Epithelial cell of proximal tubule (primary cell): ENCODE measurements around the gene CASS4. TPM values are rescaled to one million over a fixed set of nuclear protein-coding genes. Genes with fewer than 3 reads are reported as not detected.

Experiments
- DNase-seq: peaks from one replicate; pipeline ENCODE4 v3.0.0-alpha.2; 2011; ENCODE audit warnings: low read depth
- H3K4me3 ChIP-seq: 2 replicates; pipeline ENCODE4 v1.5.1; 2011; ENCODE audit warnings: low read depth, mild to moderate bottlenecking, low read length
- CTCF ChIP-seq: conservative IDR thresholded peaks from 2 replicates; pipeline ENCODE4 v1.5.1; 2012; ENCODE audit warnings: low read depth, mild to moderate bottlenecking, low read length
- total RNA-seq: library from RNA; depleted of rRNA; stranded (reverse); fragments of >200 nt; gene quantifications from 2 replicates; pipeline ENCODE4 v1.2.3, GENCODE V29; 2015

CASS4 gene
- total RNA-seq, 1 donor from 2014 or later: under 0.01 TPM

GRCh38 chr20:56449459-56449858 is 37.4 kb downstream of the CASS4 start:
- TF ChIP-seq CTCF: no peak
- DNase-seq: no peak
- no peak overlapping the region for H3K4me3 ChIP-seq

DNA sequence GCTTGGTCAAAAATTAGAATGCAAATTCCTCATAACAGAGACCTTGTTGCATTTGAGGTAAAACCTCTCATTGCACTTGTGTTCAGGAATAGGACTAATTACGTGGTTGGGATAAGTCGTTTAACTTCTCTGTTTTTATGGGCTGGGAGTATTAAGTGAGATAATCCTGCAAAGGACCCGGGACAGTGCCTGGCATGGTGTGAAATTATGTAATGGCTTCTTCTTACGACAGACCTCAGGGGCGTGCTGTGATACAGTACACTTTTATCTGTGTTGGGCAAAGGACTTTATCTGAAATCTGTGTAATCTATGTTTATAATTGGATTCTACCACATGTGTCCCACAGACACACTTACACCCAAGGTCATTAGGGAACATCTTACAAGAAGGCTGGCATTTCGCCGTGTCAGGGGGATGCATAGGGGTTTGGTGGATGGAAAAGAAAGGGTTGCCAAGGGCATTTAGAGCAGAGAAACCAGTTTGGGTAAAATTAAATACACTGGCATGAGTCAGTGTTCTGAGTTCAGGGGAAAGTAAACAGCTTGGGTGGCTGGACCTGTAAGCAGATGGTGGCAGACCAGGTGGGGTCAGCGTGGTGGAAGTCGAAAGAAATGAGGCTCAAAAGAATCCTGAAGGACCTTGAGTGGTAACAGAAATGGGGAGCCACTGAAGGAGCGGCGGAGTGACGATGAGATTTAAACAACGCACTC is 39.2 kb downstream of the CASS4 start:
- no peak overlapping the region for H3K4me3 ChIP-seq
- no peak for TF ChIP-seq CTCF
- no peak for DNase-seq

DNA sequence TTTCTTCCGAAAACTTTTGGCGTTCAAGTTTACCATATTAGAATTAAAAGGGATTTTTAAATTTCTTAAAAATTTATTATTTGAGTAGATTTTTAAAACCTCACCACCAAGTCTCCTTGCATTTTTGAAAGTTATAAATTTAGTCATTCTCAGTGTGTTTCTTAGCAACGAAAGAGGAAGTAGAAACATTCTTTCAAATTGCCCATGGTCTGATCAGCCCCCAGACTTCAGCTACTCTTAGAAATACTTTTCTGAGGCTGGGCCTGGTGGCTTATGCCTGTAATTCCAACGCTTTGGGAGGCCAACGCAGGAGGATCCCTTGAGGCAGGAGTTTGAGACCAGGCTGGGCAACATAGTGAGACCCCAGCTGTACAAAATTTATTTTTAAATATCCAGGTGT is 41.3 kb downstream of the CASS4 start:
- no peak for DNase-seq
- no peak overlapping the region for H3K4me3 ChIP-seq
- TF ChIP-seq CTCF: no peak

DNA sequence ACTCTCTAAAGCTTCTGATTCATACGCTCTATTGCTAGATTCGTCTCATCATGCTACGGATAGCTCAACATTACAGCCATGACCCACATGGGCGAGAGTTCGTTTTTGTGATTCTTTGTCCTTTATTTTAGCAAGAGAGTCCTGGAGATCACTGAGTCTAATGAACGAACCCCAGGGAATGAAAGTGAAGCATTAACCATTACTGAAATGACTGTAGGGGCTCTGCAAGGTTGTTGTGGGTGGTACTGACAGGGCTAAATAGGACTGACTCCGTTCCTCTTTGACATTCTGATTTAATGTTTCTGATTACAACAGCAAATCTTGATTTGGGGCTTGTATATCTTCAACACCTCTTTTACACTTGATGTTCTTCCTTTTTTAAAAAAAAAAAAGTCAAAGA is 42.7 kb downstream of the CASS4 start:
- no peak for TF ChIP-seq CTCF
- no peak overlapping the region for H3K4me3 ChIP-seq
- DNase-seq: no peak

DNA sequence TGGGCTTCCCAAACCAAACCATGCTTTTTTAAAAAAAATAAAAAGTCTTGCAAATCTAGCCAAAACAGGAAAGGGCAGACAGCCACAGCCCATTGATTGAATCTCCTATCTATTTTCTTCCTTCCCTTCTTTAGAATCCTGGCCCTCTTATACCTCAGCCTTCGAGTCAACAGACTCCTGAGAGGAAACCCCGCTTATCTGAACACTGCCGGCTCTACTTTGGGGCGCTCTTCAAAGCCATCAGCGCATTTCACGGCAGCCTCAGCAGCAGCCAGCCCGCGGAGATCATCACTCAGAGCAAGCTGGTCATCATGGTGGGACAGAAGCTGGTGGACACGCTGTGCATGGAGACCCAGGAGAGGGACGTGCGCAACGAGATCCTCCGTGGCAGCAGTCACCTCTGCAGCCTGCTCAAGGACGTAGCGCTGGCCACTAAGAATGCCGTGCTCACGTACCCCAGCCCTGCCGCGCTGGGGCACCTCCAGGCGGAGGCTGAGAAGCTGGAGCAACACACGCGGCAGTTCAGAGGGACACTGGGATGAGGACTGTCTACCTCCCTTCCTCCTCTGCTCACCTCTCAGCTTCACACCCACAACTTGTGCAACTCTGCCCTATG is 46.3 kb downstream of the CASS4 start:
- no peak for TF ChIP-seq CTCF
- no peak for DNase-seq

GRCh38 chr20:56460459-56460858 is 48.4 kb downstream of the CASS4 start:
- no peak for DNase-seq
- no peak overlapping the region for H3K4me3 ChIP-seq
- no peak for TF ChIP-seq CTCF

More for the DNA sequence above, 46.3 kb downstream of the CASS4 start:
- H3K4me3 ChIP-seq: no peak overlapping the region

DNA sequence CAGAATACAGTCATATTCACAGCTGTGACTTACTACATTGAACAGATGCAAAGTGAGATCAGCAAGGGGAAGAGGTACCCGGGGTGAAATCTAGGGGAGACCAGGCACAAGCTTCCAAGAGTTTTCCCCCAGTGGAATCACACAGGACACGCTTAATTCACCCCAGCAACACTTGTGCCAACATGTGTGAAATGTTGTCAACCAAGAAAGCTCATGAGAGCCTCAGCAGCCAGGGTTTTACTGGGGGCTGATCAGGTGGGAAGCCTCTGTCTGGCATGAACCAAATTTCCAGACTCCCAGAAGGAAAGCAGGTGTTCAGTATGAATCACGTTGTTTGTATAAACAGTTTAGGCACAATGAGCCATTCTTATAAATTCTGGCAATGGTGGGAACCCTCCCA is 49.5 kb downstream of the CASS4 start:
- TF ChIP-seq CTCF: no peak
- no peak for DNase-seq
- H3K4me3 ChIP-seq: no peak overlapping the region
